Globus pallidus (tissue), 1 donor: ENCODE results near the gene PHKB.

Source experiments
- DNase-seq: peaks from one replicate; pipeline ENCODE4 v3.0.0-alpha.2; 2015; ENCODE audit warnings: low spot score

The PHKB gene

GRCh38 chr16:47731252-47731651 lies 270.1 kb downstream of the PHKB start:
- DNase-seq, result no peak

- no peak for DNase-seq
Observed at GRCh38 chr16:47732122-47732521, 271.0 kb downstream of the PHKB start.

- DNase-seq, result no peak
Observed at GRCh38 chr16:47732523-47733111, 271.5 kb downstream of the PHKB start.

GRCh38 chr16:47734081-47734857 lies 273.1 kb downstream of the PHKB start:
- DNase-seq, result no peak

GRCh38 chr16:47734987-47735594 lies 274.0 kb downstream of the PHKB start:
- no peak for DNase-seq

GRCh38 chr16:47750371-47750770 lies 289.2 kb downstream of the PHKB start:
- DNase-seq, result no peak
